ENCODE data around the gene DLL1.
A peak's percentile ranks its signal among the peaks of the same experiment; 100 is the strongest.

GRCh38 chr6:170292407-170293158, 1.7 kb upstream of the DLL1 start:
- TF ChIP-seq CTCF (IDR thresholded peaks at IDR 0.05), result peak in 4 of 6 experiments; percentile 10 to 17 (median 12)
- TF ChIP-seq POLR2A (IDR thresholded peaks at IDR 0.05), result no peak
